Measurements from ENCODE around the gene TJP3. TPM values are rescaled to one million over a fixed set of nuclear protein-coding genes. Genes with fewer than 3 reads are reported as not detected.
"Not testable (repeated sequence)": the region's sequence is repeated elsewhere in the genome, so short reads cannot be mapped to it uniquely, and the experiment has no call there.

TJP3 gene
- total RNA-seq, 2 donors from 2014 or later: 15.7 to 25.9 TPM

DNA sequence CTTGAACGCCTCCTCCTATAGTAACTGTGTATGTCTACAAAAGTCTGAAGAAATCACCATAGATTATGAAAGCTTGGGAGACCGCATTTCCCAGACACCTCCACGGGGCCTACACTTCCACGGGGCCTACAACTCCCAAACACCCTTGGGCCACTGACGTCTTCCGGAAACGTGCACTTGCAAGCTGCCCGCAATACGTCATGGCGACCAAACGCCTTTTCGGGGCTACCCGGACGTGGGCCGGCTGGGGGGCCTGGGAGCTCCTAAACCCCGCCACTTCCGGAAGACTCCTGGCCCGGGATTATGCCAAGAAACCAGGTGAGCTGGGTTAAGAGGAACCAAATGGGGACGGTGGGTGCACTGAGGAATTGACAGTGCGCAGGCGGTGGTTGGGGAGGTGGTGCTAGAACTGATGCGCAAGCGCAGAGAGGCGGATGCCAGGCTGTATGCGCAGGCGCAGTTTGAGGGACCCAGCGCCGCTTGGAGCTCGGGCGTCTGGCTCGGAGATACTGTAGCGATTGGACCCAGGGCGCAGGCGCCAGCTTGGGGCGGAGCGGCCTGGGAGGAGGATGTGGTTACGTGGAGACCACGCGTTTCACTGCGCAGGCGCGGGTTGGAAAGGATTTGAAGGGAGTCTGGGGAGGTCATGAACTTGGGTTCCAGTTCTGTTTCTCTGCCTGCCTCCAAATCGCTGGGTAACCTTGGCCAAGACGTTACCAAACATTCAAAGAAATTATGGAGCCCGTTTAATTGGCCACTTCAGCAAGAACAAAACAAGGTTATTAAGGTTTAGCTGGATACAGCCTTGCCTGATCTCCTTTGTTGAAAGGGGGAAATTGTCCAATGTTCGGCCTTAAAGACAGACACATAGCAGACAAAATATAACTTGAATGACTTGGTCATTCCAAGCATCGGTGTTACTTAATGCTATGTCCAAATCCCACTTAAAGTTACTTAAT, 54.6 kb downstream of the TJP3 start, which contains the start of gene MRPL54:
Gene MRPL54 (plus strand): TSS at position 182 of the 959 bp plus-strand sequence. CDS start 19 bp downstream, at position 201.
- H3K27me3 Mint-ChIP-seq (ENCODE audit: insufficient read depth): no peaks in the 10 kb centered on the region
- no peaks in the 10 kb centered on the region for H3K27me3 ChIP-seq (ENCODE audit: control insufficient read depth, insufficient read depth, low read length, poor library complexity, severe bottlenecking)
- peaks cover 5% of the 10 kb centered on the region for H3K36me3 ChIP-seq (ENCODE audit: control insufficient read depth, insufficient read depth, low read length)
- peaks cover 17% of the 10 kb centered on the region for H3K36me3 Mint-ChIP-seq (ENCODE audit: low read depth)
- peak within 1 kb of the TSS; percentile 90 for H3K9ac ChIP-seq (ENCODE audit: extremely low read depth, low read length, poor library complexity, severe bottlenecking)
- peak within 1 kb of the TSS; percentile 93 for H3K4me3 Mint-ChIP-seq
- 5 to 7% methylated on average over 30 to 47 of the region's 47 CpGs for WGBS, 2 experiments (ENCODE audit: insufficient coverage in 1 of 2, insufficient read length in 1 of 2)
- no peaks in the 10 kb centered on the region for H3K9me3 Mint-ChIP-seq
- TF ChIP-seq, protein P1, sequence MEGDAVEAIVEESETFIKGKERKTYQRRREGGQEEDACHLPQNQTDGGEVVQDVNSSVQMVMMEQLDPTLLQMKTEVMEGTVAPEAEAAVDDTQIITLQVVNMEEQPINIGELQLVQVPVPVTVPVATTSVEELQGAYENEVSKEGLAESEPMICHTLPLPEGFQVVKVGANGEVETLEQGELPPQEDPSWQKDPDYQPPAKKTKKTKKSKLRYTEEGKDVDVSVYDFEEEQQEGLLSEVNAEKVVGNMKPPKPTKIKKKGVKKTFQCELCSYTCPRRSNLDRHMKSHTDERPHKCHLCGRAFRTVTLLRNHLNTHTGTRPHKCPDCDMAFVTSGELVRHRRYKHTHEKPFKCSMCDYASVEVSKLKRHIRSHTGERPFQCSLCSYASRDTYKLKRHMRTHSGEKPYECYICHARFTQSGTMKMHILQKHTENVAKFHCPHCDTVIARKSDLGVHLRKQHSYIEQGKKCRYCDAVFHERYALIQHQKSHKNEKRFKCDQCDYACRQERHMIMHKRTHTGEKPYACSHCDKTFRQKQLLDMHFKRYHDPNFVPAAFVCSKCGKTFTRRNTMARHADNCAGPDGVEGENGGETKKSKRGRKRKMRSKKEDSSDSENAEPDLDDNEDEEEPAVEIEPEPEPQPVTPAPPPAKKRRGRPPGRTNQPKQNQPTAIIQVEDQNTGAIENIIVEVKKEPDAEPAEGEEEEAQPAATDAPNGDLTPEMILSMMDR (conservative IDR thresholded peaks at IDR 0.05): no peak
- H3K4me1 ChIP-seq (ENCODE audit: control insufficient read depth, insufficient read depth, low read length): no peaks in the 10 kb centered on the region
- H3K27ac ChIP-seq (ENCODE audit: low read depth, low read length): peak within 1 kb of the TSS; percentile 96
- no peaks in the 10 kb centered on the region for H3K9me3 ChIP-seq (ENCODE audit: control insufficient read depth, low read length)
- peak within 1 kb of the TSS; percentile 94 for H3K4me3 ChIP-seq (ENCODE audit: low read length)
- peak within 1 kb of the TSS; percentile 99 for H3K27ac Mint-ChIP-seq
- DNase-seq: peak; percentile 100
- H3K4me1 Mint-ChIP-seq: no peaks in the 10 kb centered on the region

DNA sequence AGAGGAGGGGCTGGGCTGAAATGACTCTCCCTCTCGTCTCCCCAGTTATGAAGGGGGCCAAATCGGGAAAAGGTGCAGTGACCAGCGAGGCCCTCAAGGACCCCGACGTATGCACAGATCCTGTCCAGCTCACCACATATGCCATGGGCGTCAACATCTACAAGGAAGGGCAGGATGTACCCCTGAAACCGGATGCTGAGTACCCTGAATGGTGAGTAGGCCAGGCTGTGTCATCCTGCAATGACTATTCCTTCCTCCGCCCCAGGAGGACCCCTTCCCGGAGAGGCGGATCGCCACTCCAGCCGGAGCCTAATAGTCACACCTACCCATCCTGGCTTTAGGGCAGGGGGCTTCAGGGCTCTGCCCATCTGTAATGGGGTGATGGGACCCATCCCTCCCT, 56.9 kb downstream of the TJP3 start:
- H3K4me3 Mint-ChIP-seq: no peak overlapping the region
- peak; percentile 40 for DNase-seq
- no peak overlapping the region for H3K27ac Mint-ChIP-seq
- no peaks in the 10 kb centered on the region for H3K36me3 ChIP-seq (ENCODE audit: control insufficient read depth, insufficient read depth, low read length)
- H3K4me1 ChIP-seq (ENCODE audit: control insufficient read depth, insufficient read depth, low read length): no peaks in the 10 kb centered on the region
- H3K4me1 Mint-ChIP-seq: no peaks in the 10 kb centered on the region
- peaks cover 10% of the 10 kb centered on the region for H3K36me3 Mint-ChIP-seq (ENCODE audit: low read depth)
- H3K27me3 Mint-ChIP-seq (ENCODE audit: insufficient read depth): no peaks in the 10 kb centered on the region
- no peak overlapping the region for H3K4me3 ChIP-seq (ENCODE audit: low read length)
- H3K9me3 ChIP-seq (ENCODE audit: control insufficient read depth, low read length): no peaks in the 10 kb centered on the region
- 91 to 95% methylated on average over 12 of the region's 12 CpGs for WGBS, 2 experiments (ENCODE audit: insufficient coverage in 1 of 2, insufficient read length in 1 of 2)
- H3K9ac ChIP-seq (ENCODE audit: extremely low read depth, low read length, poor library complexity, severe bottlenecking): no peak overlapping the region
- no peaks in the 10 kb centered on the region for H3K27me3 ChIP-seq (ENCODE audit: control insufficient read depth, insufficient read depth, low read length, poor library complexity, severe bottlenecking)
- no peaks in the 10 kb centered on the region for H3K9me3 Mint-ChIP-seq
- H3K27ac ChIP-seq (ENCODE audit: low read depth, low read length): no peak overlapping the region
- TF ChIP-seq, protein P1 (conservative IDR thresholded peaks at IDR 0.05): no peak

GRCh38 chr19:3765757-3766156, 57.6 kb downstream of the TJP3 start:
- H3K27me3 ChIP-seq (ENCODE audit: control insufficient read depth, insufficient read depth, low read length, poor library complexity, severe bottlenecking): not testable (repeated sequence)

More at GRCh38 chr19:3765757-3766156, 57.6 kb downstream of the TJP3 start:
- 93 to 96% methylated on average over 3 to 5 of the region's 5 CpGs for WGBS, 2 experiments (ENCODE audit: insufficient coverage in 1 of 2, insufficient read length in 1 of 2)
- H3K4me1 Mint-ChIP-seq; DNase-seq; H3K9me3 ChIP-seq (ENCODE audit: control insufficient read depth, low read length); H3K4me3 Mint-ChIP-seq; H3K9me3 Mint-ChIP-seq; H3K27ac ChIP-seq (ENCODE audit: low read depth, low read length); H3K36me3 ChIP-seq (ENCODE audit: control insufficient read depth, insufficient read depth, low read length); H3K27me3 Mint-ChIP-seq (ENCODE audit: insufficient read depth); H3K4me3 ChIP-seq (ENCODE audit: low read length); H3K9ac ChIP-seq (ENCODE audit: extremely low read depth, low read length, poor library complexity, severe bottlenecking); H3K4me1 ChIP-seq (ENCODE audit: control insufficient read depth, insufficient read depth, low read length); H3K27ac Mint-ChIP-seq: not testable (repeated sequence)
- H3K36me3 Mint-ChIP-seq (ENCODE audit: low read depth): peaks cover 10% of the 10 kb centered on the region

All from endodermal cell (in vitro differentiated cells).